Measurements from ENCODE around the gene CELF5. TPM values are rescaled to one million over a fixed set of nuclear protein-coding genes. Genes with fewer than 3 reads are reported as not detected.

CELF5 gene
- total and polyA plus RNA-seq, 2 experiments from 2014 or later = 5.6 to 10.6 TPM

GRCh38 chr19:3201072-3201700 is 23.3 kb upstream of the CELF5 start:
- no peaks in the 10 kb centered on the region for H3K9me3 Mint-ChIP-seq
- ATAC-seq (no peak), DNase-seq (ENCODE audit: low spot score) (no peak)
- H3K27ac Mint-ChIP-seq = no peak overlapping the region
- H4K20me1 ChIP-seq (replicated peaks; ENCODE audit: insufficient read depth) = no peaks in the 10 kb centered on the region; the same call in 1 of the 2 replicates
- H3K9me2 ChIP-seq (ENCODE audit: insufficient read depth) = no peaks in the 10 kb centered on the region
- H3K4me3 ChIP-seq = no peak overlapping the region
- no peak overlapping the region for H3K4me3 Mint-ChIP-seq
- H3K79me2 ChIP-seq (replicated peaks; ENCODE audit: insufficient read depth) = no peaks in the 10 kb centered on the region
- no peak for TF ChIP-seq STAT1 (IDR thresholded peaks at IDR 0.05; ENCODE audit: unreplicated experiment)
- TF ChIP-seq EZH2phosphoT487 (IDR thresholded peaks at IDR 0.05; ENCODE audit: unreplicated experiment) = no peak
- no peak for TF ChIP-seq CREB1 (CRISPR knock-in tag; IDR thresholded peaks at IDR 0.05; ENCODE audit: low read depth)
- TF ChIP-seq POLR2AphosphoS5 (IDR thresholded peaks at IDR 0.05; ENCODE audit: low read depth) = no peak
- TF ChIP-seq ZNF114 (CRISPR knock-in tag; IDR thresholded peaks at IDR 0.05) = no peak
- TF ChIP-seq ZNF331 (CRISPR knock-in tag; IDR thresholded peaks at IDR 0.05; ENCODE audit: low read depth) = no peak
- TF ChIP-seq CTCF (conservative IDR thresholded peaks at IDR 0.05; ENCODE audit: low read depth in 2 of 2) = no peak
- TF ChIP-seq EZH2 (IDR thresholded peaks at IDR 0.05; ENCODE audit: low read depth, unreplicated experiment) = no peak
- no peak for TF ChIP-seq JUNB (IDR thresholded peaks at IDR 0.05; ENCODE audit: unreplicated experiment)
- no peak for TF ChIP-seq ETS1 (IDR thresholded peaks at IDR 0.05)
- no peak for TF ChIP-seq NANOG (IDR thresholded peaks at IDR 0.05; ENCODE audit: borderline replicate concordance)
- H3K27me3 Mint-ChIP-seq (ENCODE audit: insufficient read depth, low read depth, poor library complexity) = peaks cover 7% of the 10 kb centered on the region
- H3F3A ChIP-seq (replicated peaks; ENCODE audit: low read depth) = no peaks in the 10 kb centered on the region
- H3K36me3 Mint-ChIP-seq (ENCODE audit: low read depth) = peaks cover 9% of the 10 kb centered on the region
- H3K27me3 ChIP-seq (ENCODE audit: insufficient read depth) = no peaks in the 10 kb centered on the region
- H3K4me1 Mint-ChIP-seq = no peaks in the 10 kb centered on the region
- H3K4me2 ChIP-seq = no peak overlapping the region
- H2AFZ ChIP-seq = no peak overlapping the region
- H3K27ac ChIP-seq (ENCODE audit: low read depth) = no peak overlapping the region
- H3K36me3 ChIP-seq (ENCODE audit: insufficient read depth) = no peaks in the 10 kb centered on the region; the same call in 1 of the 2 replicates
- H3K4me1 ChIP-seq (ENCODE audit: insufficient read depth) = no peaks in the 10 kb centered on the region

- Mint-ChIP-seq H3K36me3 (ENCODE audit: low read depth) (peaks cover 12% of the 10 kb centered on the region), H3K9me3 (no peaks in the 10 kb centered on the region), H3K27ac (no peak overlapping the region), H3K4me1 (no peaks in the 10 kb centered on the region), H3K4me3 (no peak overlapping the region), H3K27me3 (ENCODE audit: insufficient read depth, low read depth, poor library complexity) (peaks cover 9% of the 10 kb centered on the region)
- no peak overlapping the region for H2AFZ ChIP-seq
- no peaks in the 10 kb centered on the region for H3K79me2 ChIP-seq (replicated peaks; ENCODE audit: insufficient read depth)
- no peak overlapping the region for H3K27ac ChIP-seq (ENCODE audit: low read depth)
- H3K4me1 ChIP-seq (ENCODE audit: insufficient read depth) = no peaks in the 10 kb centered on the region
- no peaks in the 10 kb centered on the region for H3K27me3 ChIP-seq (ENCODE audit: insufficient read depth)
- H3K9me2 ChIP-seq (ENCODE audit: insufficient read depth) = no peaks in the 10 kb centered on the region
- DNase-seq (ENCODE audit: low spot score) (no peak), ATAC-seq (no peak)
- no peak overlapping the region for H3K4me3 ChIP-seq
- peaks cover 5% of the 10 kb centered on the region for H3K36me3 ChIP-seq (ENCODE audit: insufficient read depth)
- no peaks in the 10 kb centered on the region for H3F3A ChIP-seq (replicated peaks; ENCODE audit: low read depth)
- no peak overlapping the region for H3K4me2 ChIP-seq
- no peaks in the 10 kb centered on the region; the same call in 1 of the 2 replicates for H4K20me1 ChIP-seq (replicated peaks; ENCODE audit: insufficient read depth)
- TF ChIP-seq REST (IDR thresholded peaks at IDR 0.05; ENCODE audit: unreplicated experiment) (no peak), JUNB (IDR thresholded peaks at IDR 0.05; ENCODE audit: unreplicated experiment) (no peak), ZNF114 (CRISPR knock-in tag; IDR thresholded peaks at IDR 0.05) (no peak), EZH2 (IDR thresholded peaks at IDR 0.05; ENCODE audit: low read depth, unreplicated experiment) (no peak), CTCF (conservative IDR thresholded peaks at IDR 0.05; ENCODE audit: low read depth in 2 of 2) (no peak), CREB1 (CRISPR knock-in tag; IDR thresholded peaks at IDR 0.05; ENCODE audit: low read depth) (no peak), POLR2AphosphoS5 (IDR thresholded peaks at IDR 0.05; ENCODE audit: low read depth) (no peak), ETS1 (IDR thresholded peaks at IDR 0.05) (no peak), EZH2phosphoT487 (IDR thresholded peaks at IDR 0.05; ENCODE audit: unreplicated experiment) (no peak), ZNF331 (CRISPR knock-in tag; IDR thresholded peaks at IDR 0.05; ENCODE audit: low read depth) (no peak), NANOG (IDR thresholded peaks at IDR 0.05; ENCODE audit: borderline replicate concordance) (no peak), STAT1 (IDR thresholded peaks at IDR 0.05; ENCODE audit: unreplicated experiment) (no peak)
These were observed 22.6 kb upstream of the CELF5 start for GRCh38 chr19:3201911-3202310.

Measured in GM23338 (cell line).